Right atrium auricular region (tissue), 2 donors: ENCODE measurements around the gene ABHD5. TPM values are rescaled to one million over a fixed set of nuclear protein-coding genes. Genes with fewer than 3 reads are reported as not detected.
"Not testable (repeated sequence)": the region's sequence is repeated elsewhere in the genome, so short reads cannot be mapped to it uniquely, and the experiment has no call there.

Experiments used
- DNase-seq: peaks from one replicate; pipeline ENCODE4 v3.0.0-alpha.2; 2019; ENCODE audit warnings: low spot score
- H3K27ac ChIP-seq, 2 donors: fragments of 200-600 bp; sonication (generic); 1 replicate in 1 of 2; 2 replicates in 1 of 2; pipeline ENCODE4 v1.5.1; 2016 to 2019
- H3K27me3 ChIP-seq, 2 donors: fragments of 200-600 bp; sonication (generic); one replicate each; pipeline versions ENCODE4 v1.5.1 to v1.6.0; 2017 to 2019
- H3K36me3 ChIP-seq: fragments of 200-600 bp; sonication (generic); one replicate; pipeline ENCODE4 v1.5.1; 2016
- H3K4me1 ChIP-seq, 2 donors: fragments of 200-600 bp; sonication (generic); one replicate each; pipeline versions ENCODE4 v1.5.1 to v1.6.0; 2017 to 2019
- H3K4me3 ChIP-seq, 2 donors: fragments of 200-600 bp; sonication (generic); 1 replicate in 1 of 2; 2 replicates in 1 of 2; pipeline ENCODE4 v1.5.1; 2017 to 2019; ENCODE audit warnings: mild to moderate bottlenecking in 1 of 2, moderate library complexity in 1 of 2
- H3K9me3 ChIP-seq, 2 donors: fragments of 200-600 bp; sonication (generic); one replicate each; pipeline ENCODE4 v1.5.1; 2019
- CTCF ChIP-seq, 2 donors: fragments of 200-600 bp; sonication (generic); IDR thresholded peaks; one replicate each; pipeline ENCODE4 v1.5.1; 2019; ENCODE audit warnings: antibody characterized with exemption in 2 of 2
- total RNA-seq, 2 donors: library from RNA; depleted of rRNA; stranded (reverse); fragments of >200 nt; gene quantifications; one replicate each; pipeline ENCODE4 v1.1.0, GENCODE V29; 2016

Gene ABHD5
- total RNA-seq, 2 donors from 2014 or later = 16.4 to 20.2 TPM

- no peak for TF ChIP-seq CTCF (IDR thresholded peaks at IDR 0.05)
- Histone ChIP-seq H3K4me3 (no peak overlapping the region), H3K4me1 (peaks cover 0 to 6% of the 10 kb centered on the region in 2 donors), H3K27ac (no peak overlapping the region), H3K9me3 (no peaks in the 10 kb centered on the region), H3K27me3 (no peaks in the 10 kb centered on the region), H3K36me3 (no peaks in the 10 kb centered on the region)
- no peak for DNase-seq
These were observed 41.3 kb upstream of the ABHD5 start for GRCh38 chr3:43649365-43649968.

GRCh38 chr3:43650345-43650744 is 40.4 kb upstream of the ABHD5 start:
- Histone ChIP-seq H3K36me3 (no peaks in the 10 kb centered on the region), H3K4me3 (no peak overlapping the region), H3K4me1 (peaks cover 0 to 6% of the 10 kb centered on the region in 2 donors), H3K9me3 (no peaks in the 10 kb centered on the region), H3K27ac (no peak overlapping the region), H3K27me3 (no peaks in the 10 kb centered on the region)
- TF ChIP-seq CTCF (IDR thresholded peaks at IDR 0.05) = no peak
- no peak for DNase-seq

GRCh38 chr3:43656390-43656789 is 34.3 kb upstream of the ABHD5 start:
- not testable (repeated sequence) for H3K27ac ChIP-seq, DNase-seq, H3K4me1 ChIP-seq

GRCh38 chr3:43659250-43659880 is 31.4 kb upstream of the ABHD5 start:
- no peak for DNase-seq
- no peaks in the 10 kb centered on the region for H3K27me3 ChIP-seq
- no peak overlapping the region for H3K4me3 ChIP-seq
- no peaks in the 10 kb centered on the region for H3K4me1 ChIP-seq
- no peaks in the 10 kb centered on the region for H3K36me3 ChIP-seq
- no peaks in the 10 kb centered on the region for H3K9me3 ChIP-seq
- no peak for TF ChIP-seq CTCF (IDR thresholded peaks at IDR 0.05)
- H3K27ac ChIP-seq = no peak overlapping the region

More at GRCh38 chr3:43656390-43656789, 34.3 kb upstream of the ABHD5 start:
- not testable (repeated sequence) for H3K36me3 ChIP-seq, H3K9me3 ChIP-seq, H3K27me3 ChIP-seq, H3K4me3 ChIP-seq

GRCh38 chr3:43661376-43661775 is 29.4 kb upstream of the ABHD5 start:
- not testable (repeated sequence) for H3K9me3 ChIP-seq, H3K27ac ChIP-seq, H3K4me3 ChIP-seq, DNase-seq, H3K27me3 ChIP-seq, H3K36me3 ChIP-seq, H3K4me1 ChIP-seq

- not testable (repeated sequence) for H3K9me3 ChIP-seq, DNase-seq, H3K27ac ChIP-seq, H3K27me3 ChIP-seq, H3K4me1 ChIP-seq, H3K36me3 ChIP-seq, H3K4me3 ChIP-seq
These were observed 25.7 kb upstream of the ABHD5 start for GRCh38 chr3:43665011-43665410.

GRCh38 chr3:43670635-43671522 is 19.9 kb upstream of the ABHD5 start:
- no peak overlapping the region for H3K27ac ChIP-seq
- H3K36me3 ChIP-seq = no peaks in the 10 kb centered on the region
- no peaks in the 10 kb centered on the region for H3K9me3 ChIP-seq
- no peaks in the 10 kb centered on the region for H3K4me1 ChIP-seq
- H3K27me3 ChIP-seq = no peaks in the 10 kb centered on the region
- no peak for TF ChIP-seq CTCF (IDR thresholded peaks at IDR 0.05)
- no peak overlapping the region for H3K4me3 ChIP-seq
- no peak for DNase-seq
